ENCODE measurements around the gene MRPS35. TPM values are rescaled to one million over a fixed set of nuclear protein-coding genes. Genes with fewer than 3 reads are reported as not detected.
"Not testable (repeated sequence)": the region's sequence is repeated elsewhere in the genome, so short reads cannot be mapped to it uniquely, and the experiment has no call there.

The MRPS35 gene
- total RNA-seq, 1 experiment from 2014 or later = 72.5 TPM

DNA sequence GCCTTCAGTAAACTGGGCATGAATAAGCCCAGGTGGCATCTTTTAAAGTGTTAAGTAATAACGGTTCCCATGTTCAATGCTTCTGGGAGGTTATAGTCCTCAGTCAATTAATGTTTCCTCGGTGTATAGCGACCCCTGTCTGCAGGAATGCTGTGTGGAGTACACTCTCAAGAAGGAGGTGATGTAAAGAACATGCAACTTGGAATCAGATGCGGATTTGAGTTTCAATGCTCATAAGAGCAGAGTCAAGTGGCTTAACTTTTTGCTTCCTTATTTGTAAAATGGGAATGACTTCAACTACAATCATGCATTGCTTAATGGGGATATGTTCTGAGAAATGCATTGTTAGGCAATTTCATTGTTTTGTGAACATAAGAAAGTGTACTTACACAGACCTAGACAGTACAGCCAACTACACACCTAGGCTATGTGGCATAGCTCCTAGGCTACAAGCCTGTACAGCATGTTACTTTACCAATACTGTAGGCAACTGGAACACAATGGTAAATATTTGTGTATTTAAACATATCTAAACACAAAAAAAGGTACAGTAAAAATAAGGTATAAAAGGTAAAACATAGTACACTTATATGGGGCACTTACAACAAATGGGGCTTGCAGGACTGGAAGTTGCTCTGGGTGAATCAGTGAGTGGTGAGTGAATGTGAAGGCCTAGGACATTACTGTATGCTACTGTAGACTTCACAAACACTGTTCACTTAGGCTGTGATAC, 6.7 kb upstream of the MRPS35 start:
- peak; percentile 54 for DNase-seq (ENCODE audit: low spot score)
- in situ Hi-C loops (cut with HindIII; ENCODE audit: low sequenced_read_pairs) = no loop called here

DNA sequence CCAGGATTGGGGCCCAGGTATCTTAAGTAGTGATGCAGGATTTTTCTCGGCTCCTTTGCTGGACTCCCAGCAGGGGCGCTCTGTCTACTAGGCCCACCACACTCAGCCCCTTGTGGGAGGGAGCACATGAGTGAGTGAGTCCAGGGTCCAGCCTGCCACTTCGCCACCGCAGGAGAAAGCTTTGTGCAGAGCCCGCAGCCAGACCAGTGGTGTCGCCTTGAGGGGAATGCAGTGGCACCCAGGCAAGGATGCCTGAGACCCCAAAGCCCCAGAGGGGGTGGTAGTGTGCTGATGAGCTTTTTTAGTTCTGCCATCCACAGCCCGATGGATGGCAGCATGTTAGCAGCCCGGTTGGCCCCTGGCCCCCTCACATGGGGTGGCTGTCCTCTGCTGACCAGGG, 5.4 kb upstream of the MRPS35 start:
- DNase-seq (ENCODE audit: low spot score) = no peak
- in situ Hi-C loops (cut with HindIII; ENCODE audit: low sequenced_read_pairs) = no loop called here

DNA sequence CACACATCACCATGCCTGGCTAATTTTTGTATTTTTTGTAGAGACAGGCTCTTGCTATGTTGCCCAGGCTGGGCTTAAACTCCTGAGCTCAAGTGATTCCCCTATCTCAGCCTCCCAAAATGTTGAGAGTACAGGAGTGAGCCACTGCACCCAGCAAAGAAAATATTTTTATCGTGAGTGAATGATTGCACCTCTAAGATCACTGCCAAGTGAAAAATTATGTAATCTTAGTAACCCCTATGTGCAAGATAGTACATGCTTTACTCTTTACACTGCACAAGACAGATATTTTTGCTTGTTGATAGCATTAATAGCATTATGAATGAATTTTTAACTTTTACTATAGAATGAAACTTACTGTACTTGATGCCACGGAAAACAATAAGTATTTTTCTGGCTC, 3.4 kb upstream of the MRPS35 start:
- DNase-seq (ENCODE audit: low spot score) = no peak
- in situ Hi-C loops (cut with HindIII; ENCODE audit: low sequenced_read_pairs) = no loop called here

DNA sequence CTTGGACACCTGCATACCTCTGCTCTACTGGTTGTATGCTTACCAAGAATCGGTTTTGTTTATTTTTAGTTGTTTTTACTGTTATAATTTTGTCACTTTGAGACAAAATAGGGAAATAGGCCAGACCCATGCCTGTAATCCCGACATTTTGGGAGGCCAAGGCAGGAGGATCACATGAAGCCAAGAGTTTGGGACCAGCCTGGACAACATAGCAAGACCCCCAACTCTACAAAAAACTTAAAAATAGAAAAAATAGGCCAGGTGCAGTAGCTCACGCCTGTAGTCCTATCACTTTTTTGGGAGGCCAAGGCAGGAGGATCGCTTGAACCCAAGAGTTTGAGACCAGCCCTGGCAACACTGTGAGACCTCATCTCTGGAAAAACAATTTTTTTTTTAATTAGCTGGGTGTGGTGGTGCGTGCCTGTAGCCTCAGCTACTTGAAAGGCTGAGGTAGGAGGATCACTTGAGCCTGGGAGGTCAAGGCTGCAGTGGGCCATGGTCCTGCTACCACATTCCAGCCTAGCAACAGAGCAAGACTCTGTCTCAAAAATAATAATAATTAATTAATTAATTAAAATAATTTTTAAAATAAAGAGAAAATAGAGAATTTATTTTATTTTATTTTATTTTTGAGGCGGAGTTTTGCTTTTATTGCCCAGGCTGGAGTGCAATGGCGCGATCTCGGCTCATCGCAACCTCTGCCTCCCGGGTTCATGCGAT, 1.3 kb upstream of the MRPS35 start:
- DNase-seq (ENCODE audit: low spot score) = no peak
- in situ Hi-C loops (cut with HindIII; ENCODE audit: low sequenced_read_pairs) = no loop called here

DNA sequence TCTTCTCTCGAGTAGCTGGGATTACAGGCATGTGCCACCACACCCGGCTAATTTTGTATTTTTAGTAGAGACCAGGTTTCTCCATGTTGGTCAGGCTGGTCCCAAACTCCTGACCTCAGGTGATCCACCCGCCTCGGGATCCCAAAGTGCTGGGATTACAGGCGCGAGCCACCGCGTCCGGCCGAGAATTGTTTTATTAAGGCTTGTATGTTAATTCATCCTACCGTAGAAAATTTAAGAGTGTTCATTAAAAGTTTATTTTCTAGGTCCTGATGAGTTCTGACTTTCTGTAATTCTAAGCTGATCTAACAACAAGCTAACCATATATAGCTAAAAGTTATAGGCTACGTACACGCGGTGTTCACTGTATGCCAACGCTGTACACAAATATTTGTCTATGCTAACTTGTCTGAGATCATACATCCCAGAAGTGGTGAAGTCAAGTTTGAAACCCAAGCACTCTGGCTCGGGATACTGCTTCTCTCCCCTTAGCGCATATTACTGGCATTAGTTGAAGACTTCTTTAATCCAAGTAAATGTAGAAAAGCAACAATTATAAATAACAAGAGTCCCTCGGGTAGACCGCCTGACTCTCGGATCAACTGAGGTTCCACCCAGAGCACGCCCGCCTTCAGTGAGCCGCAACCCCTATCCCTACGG, 570 bp upstream of the MRPS35 start:
- DNase-seq (ENCODE audit: low spot score) = no peak
- in situ Hi-C loops (cut with HindIII; ENCODE audit: low sequenced_read_pairs) = no loop called here

DNA sequence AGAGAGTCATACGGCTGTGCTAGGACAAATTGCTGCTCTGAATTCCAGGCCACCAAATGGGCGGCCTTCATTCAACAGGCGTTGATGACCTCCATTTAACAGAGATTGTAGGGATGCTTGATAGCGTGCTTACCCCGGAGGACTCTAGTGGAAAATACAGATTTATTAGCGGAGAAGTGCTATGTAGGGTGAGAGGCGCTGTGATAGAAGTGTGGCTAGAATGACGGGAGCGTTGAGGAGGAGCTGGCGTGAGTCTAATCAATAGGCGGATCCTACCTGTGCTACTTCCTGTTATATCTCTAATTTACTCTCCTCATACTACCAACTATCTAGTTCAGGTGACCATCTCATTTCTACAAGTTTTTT, 668 bp downstream of the MRPS35 start:
- no peak for DNase-seq (ENCODE audit: low spot score)
- in situ Hi-C loops (cut with HindIII; ENCODE audit: low sequenced_read_pairs) = no loop called here

DNA sequence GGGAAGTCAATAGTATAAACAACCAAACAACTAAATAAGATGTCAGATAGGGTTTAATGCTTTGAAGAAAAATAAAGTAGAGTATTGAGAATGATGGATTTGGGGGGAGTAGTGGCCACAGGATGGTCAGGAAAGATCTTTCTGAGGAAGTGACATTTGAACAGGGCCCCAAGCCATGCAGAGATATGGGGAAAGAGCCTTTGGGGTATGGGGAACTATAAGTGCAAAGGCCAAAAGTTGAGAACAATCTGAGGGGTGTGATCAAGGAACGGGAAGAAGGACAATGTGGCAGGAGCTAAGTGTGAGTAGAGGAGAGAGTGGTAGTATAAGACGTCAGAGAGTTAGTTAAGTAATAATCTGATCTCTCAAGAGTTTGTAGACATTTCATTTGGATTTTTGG, 1.3 kb downstream of the MRPS35 start:
- in situ Hi-C loops (cut with HindIII; ENCODE audit: low sequenced_read_pairs) = no loop called here
- DNase-seq (ENCODE audit: low spot score) = no peak

DNA sequence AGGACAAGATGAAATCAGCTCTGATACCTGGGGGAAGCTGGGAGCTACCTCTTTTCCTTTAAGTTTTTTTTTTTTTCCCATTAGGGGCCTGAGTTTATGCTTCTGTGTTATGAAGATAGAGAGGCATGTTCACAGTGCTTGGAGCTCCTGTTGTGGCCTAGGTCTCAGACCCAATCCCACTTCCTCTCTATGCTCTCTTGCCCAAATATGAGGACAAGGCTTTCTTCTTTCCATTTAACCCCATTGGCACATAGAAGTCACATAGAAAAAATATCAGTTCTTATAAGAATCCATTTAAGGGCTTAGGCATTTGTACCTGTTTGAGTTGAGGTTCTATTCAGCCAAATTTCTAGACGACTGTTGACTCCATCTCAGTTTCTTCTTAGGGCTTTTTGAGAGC, 12.6 kb downstream of the MRPS35 start:
- in situ Hi-C loops (cut with HindIII; ENCODE audit: low sequenced_read_pairs) = no loop called here
- DNase-seq (ENCODE audit: low spot score) = no peak

DNA sequence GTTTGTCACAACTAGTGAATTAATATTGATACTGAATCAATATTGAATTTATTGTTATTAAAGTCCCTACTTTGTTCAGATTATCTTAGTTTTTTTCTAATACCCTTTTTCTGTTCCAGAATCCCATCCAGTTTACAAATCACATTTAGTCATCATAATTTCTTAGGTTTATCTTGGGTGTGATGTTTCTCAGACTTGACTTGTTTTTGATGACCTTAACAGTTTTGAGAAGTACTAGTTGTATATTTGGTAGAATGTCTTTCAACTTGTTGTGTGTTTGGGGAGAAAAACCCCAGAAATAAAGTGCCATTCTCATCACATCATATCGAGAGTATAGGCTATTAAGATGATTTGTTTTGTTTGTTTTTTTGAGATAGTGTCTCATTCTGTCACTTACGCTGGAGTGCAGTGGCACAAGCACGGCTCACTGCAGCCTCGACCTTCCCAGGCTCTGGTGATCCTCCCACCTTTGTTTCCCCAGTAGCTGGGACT, 19.5 kb downstream of the MRPS35 start:
- in situ Hi-C loops (cut with HindIII; ENCODE audit: low sequenced_read_pairs) = no loop called here

DNA sequence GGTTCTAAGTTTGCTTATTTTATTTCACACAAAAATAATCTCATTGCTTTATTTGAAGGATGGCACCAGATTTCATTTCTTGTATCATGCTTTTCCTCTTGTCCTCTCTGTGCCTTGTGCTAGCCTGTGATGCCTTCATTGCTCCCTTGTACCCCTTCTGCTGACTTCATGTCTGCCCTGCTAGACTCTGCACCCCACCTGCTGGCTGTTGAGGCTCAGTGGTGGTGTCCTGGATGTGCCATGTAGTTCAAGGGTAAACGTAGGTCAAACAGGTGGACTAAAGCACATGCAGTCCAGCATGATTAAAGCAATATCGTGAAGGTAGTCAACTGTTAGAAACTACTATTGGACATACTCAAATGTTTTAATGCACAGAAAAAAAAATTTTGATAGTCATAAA, 21.6 kb downstream of the MRPS35 start:
- in situ Hi-C loops (cut with HindIII; ENCODE audit: low sequenced_read_pairs) = no loop called here
- no peak for DNase-seq (ENCODE audit: low spot score)

More for the DNA sequence above, 19.5 kb downstream of the MRPS35 start:
- no peak for DNase-seq (ENCODE audit: low spot score)

DNA sequence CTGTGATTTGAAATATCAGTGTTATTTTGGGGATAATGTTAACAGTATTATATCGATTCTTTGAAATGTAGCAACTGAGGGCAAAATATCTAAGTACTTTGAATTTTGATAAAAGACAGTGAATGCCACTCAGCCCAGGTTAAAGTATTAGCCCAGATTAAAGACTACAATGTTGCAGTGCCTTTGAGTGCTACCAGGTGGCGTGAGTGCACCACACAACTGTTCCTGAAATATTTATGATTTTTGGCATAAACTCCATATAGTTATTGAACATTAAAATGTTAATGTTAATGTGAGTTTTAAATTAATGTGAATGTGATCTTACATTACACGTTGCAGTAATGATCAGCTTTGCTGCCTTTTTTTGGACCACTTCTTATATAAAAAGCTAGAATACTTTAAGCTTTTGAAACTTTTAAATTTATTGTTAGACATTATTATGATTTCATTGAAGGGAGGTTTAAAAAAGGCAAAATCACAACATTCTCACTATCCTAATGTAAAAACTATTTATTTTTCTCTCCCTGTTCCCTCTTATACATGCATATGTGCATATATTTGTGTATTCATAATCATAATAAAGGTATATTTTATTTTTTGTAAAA, 22.5 kb downstream of the MRPS35 start:
- in situ Hi-C loops (cut with HindIII; ENCODE audit: low sequenced_read_pairs) = no loop called here
- peak; percentile 34 for DNase-seq (ENCODE audit: low spot score)

DNA sequence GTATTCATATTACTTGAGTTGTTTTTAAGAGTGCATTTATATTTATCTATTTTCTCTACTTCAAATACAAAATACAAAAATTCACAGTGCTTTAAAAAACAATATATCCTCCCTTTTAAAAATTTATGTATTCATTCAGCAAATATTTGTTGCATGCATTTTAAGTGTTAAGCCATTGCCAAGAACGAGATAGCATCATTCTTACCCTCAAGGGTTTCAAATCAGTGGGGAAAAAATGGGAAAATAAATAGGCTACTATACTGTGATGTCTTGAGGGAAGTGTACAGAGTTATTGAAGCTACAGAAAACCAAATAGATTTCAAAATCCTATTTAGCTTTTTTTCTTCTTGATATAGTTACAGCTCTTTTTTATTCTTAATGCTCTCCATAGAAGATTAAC, 23.2 kb downstream of the MRPS35 start:
- DNase-seq (ENCODE audit: low spot score) = no peak
- in situ Hi-C loops (cut with HindIII; ENCODE audit: low sequenced_read_pairs) = no loop called here

DNA sequence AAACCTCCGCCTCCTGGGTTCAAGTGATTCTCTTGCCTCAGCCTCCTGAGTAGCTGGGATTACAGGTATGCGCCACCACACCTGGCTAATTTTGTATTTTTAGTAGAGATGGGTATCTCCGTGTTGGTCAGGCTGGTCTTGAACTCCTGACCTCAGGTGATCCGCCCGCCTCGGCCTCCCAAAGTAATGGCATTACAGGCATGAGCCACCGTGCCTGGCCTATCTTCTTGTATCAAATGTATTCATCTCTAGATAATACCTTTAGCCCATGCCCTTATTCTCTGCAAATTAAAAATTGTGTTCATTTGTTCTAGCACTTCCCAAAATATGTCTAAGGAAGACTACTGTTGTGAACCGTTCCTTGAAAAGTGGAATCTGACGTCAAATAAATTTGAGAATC, 23.7 kb downstream of the MRPS35 start:
- DNase-seq (ENCODE audit: low spot score); in situ Hi-C loops (cut with HindIII; ENCODE audit: low sequenced_read_pairs): not testable (repeated sequence)

DNA sequence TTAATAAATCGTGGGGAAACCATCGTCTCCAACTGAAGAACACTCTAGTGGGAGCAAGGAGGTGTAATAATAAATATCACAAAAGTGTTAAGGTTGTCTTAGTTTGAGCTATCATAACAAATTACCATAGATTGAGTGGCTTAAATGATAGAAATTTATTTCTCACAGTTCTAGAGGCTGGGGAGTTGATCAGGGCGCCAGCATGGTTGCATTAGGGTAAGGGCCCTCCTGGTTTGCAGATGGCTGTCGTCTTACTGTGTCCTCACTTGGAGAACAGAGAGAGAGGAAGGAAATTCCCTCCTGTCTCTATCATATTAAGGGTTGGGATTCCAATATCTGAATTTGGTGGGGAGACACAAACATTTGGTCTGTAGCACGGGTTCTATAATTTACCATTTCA, 33.0 kb downstream of the MRPS35 start:
- in situ Hi-C loops (cut with HindIII; ENCODE audit: low sequenced_read_pairs) = no loop called here
- no peak for DNase-seq (ENCODE audit: low spot score)

DNA sequence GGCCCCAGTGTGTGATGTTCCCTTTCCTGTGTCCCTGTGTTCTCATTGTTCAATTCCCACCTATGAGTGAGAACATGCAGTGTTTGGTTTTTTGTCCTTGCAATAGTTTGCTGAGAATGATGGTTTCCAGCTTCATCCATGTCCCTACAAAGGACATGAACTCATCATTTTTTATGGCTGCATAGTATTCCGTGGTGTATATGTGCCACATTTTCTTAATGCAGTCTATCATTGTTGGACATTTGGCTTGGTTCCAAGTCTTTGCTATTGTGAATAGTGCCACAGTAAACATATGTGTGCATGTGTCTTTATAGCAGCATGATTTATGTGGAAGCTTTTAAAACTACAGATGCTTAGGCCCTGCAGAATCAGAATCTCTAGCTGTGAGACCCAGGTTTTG, 35.1 kb downstream of the MRPS35 start:
- DNase-seq (ENCODE audit: low spot score); in situ Hi-C loops (cut with HindIII; ENCODE audit: low sequenced_read_pairs): not testable (repeated sequence)

DNA sequence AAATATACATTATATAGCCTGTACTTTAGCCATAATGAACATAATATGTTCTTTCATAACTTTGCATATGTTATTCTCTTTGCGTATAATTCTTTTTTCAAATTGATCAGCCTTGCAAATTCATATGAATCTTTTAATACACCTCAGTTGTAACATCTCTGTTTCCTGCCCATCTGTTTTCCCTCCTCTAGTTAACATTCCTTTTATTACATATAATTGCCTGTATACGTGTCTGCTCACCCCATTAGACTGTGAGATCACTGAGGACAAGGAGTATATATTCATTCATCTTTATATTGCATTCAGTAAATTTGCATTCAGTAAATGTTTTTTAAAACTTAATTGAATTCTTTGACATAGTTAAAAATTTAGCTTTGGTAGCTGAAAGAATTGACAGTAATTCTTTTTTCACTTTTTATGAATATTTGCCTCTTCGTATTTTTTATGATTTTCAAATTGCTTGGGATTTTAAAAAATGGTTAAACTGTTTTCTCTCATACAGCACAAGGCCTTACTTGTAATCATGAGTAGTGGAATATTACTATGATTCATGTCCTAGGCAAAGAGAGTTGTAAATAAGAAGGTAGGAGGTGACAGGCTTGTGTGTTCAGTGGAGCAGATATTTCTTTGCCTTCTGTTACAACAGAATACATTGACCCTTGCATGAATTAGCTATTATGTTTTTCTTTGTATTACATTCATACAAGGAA, 36.6 kb downstream of the MRPS35 start:
- peak; percentile 13 for DNase-seq (ENCODE audit: low spot score)

DNA sequence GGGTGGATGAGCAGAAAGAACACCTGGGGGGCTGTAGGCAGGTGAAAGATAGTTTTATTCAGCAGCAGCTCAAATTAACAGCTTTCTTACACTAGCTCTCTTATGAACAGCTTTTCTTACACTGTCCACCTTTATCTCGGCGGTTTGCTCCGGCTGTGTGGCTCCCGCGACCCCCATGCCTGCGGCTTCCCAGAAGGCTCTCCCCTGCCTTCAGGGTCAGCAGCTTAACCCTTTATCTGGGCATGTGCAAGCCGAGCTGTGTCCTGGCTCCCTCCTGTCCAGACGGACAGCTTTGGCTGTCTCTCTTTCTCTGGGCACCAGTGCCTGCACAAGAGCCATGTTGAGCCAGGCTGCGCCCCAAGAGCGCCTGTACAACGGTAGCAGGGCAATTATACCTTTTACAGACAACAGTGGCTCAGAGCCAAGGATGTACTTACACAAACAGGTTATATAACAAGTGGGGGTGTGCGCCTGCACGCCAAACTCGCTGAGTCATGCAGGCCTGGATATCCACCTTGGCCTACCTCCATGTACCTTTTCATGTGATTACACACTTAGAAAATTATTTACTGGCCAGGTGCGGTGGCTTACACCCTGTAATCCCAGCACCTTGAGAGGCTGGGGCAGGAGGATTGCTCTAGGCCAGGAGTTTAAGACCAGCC, 40.9 kb downstream of the MRPS35 start:
- peak; percentile 62 for DNase-seq (ENCODE audit: low spot score)
- in situ Hi-C loops (cut with HindIII; ENCODE audit: low sequenced_read_pairs) = no loop called here

More for the DNA sequence above, 36.6 kb downstream of the MRPS35 start:
- in situ Hi-C loops (cut with HindIII; ENCODE audit: low sequenced_read_pairs) = no loop called here

DNA sequence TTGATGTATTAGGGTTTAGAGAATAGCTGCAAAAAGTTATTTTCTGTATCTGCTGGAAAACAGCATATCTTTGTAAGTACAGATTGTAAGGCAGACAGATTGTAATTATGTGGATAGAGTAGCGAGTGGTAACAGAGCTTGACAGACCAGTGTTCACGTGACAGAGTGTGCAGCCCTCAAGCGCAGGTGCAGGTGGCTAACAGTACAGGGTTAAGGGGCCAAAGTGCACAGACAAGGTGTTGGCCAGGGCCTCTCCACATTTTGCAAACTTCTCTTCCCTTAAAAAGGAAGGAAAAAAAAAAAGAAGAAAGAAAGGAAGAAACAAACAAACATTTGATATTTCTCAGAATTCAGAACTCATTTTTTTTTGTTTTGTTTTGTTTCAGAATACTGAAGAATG, 44.2 kb downstream of the MRPS35 start:
- no peak for DNase-seq (ENCODE audit: low spot score)
- in situ Hi-C loops (cut with HindIII; ENCODE audit: low sequenced_read_pairs) = no loop called here

DNA sequence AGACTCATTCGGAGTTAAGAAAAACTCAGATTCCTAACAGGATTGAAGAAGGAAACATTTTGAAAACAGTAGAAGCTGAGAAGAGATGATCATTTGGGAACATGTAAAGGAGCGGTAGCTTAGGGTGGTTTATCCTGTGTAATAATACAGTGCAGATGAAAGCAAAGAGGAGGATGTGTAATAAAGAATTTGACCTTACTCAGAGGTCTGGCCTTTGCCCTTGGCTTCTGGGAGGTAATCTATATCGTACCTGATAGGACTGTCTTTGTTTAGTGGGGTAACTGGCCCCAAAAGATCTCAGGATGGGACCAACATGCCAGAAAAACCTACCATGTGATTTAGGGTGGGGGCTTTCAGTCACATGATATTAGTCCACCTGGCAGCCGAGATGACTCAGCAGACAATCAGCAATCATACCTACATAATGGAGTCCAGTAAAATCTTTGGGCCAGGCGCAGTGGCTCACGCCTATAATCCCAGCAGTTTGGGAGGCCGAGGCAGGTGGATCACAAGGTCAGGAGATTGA, 46.1 kb downstream of the MRPS35 start:
- in situ Hi-C loops (cut with HindIII; ENCODE audit: low sequenced_read_pairs) = no loop called here
- DNase-seq (ENCODE audit: low spot score) = no peak

All from G401 (cell line).